MCF 10A (cell line): ENCODE results near the gene SHANK3. TPM values are rescaled to one million over a fixed set of nuclear protein-coding genes. Genes with fewer than 3 reads are reported as not detected.

Experiments used
- BruUV-seq: library from RNA; stranded (reverse); fragments of 400-500 nt; replicated peaks from 2 replicates; lab custom pipeline; 2021; lab: Mats Ljungman, UMichigan
- CTCF ChIA-PET: fragments of 300-600 bp; sonication (Branson Sonifier 250); formaldehyde crosslinking; extraction: SDS; loops from one replicate; lab custom pipeline; 2021; ENCODE audit warnings: antibody characterized with exemption, inconsistent platforms; lab: Yijun Ruan, JAX
- POLR2A ChIA-PET: fragments of 300-600, 350-650 bp; sonication (Branson Sonifier 250); formaldehyde crosslinking; extraction: SDS; loops from one replicate; lab custom pipeline; 2020; ENCODE audit warnings: antibody characterized with exemption, inconsistent platforms; lab: Yijun Ruan, JAX
- DNase-seq: peaks from one replicate; pipeline ENCODE4 v3.0.0-alpha.2; 2018; ENCODE audit not compliant: unreplicated experiment
- H3K27ac Mint-ChIP-seq: one replicate; pipeline ENCODE4 v1.8.0; 2022; ENCODE audit warnings: mild to moderate bottlenecking, low read depth, mixed read lengths; ENCODE audit not compliant: unreplicated experiment
- H3K27me3 Mint-ChIP-seq: one replicate; pipeline ENCODE4 v1.8.0; 2022; ENCODE audit warnings: mixed read lengths; ENCODE audit not compliant: insufficient read depth, unreplicated experiment
- H3K36me3 Mint-ChIP-seq: one replicate; pipeline ENCODE4 v1.8.0; 2022; ENCODE audit warnings: mild to moderate bottlenecking, moderate library complexity, mixed read lengths; ENCODE audit not compliant: insufficient read depth, unreplicated experiment
- H3K4me1 Mint-ChIP-seq: one replicate; pipeline ENCODE4 v1.8.0; 2022; ENCODE audit warnings: mixed read lengths; ENCODE audit not compliant: insufficient read depth, unreplicated experiment
- H3K4me3 Mint-ChIP-seq: one replicate; pipeline ENCODE4 v1.8.0; 2022; ENCODE audit warnings: mild to moderate bottlenecking, moderate library complexity, mixed read lengths; ENCODE audit not compliant: unreplicated experiment
- H3K9me3 Mint-ChIP-seq: one replicate; pipeline ENCODE4 v1.8.0; 2022; ENCODE audit warnings: mixed read lengths; ENCODE audit not compliant: unreplicated experiment
- CTCF ChIP-seq: fragments of 200-600 bp; IDR thresholded peaks from one replicate; pipeline ENCODE4 v1.8.0; 2022; ENCODE audit warnings: antibody characterized with exemption, mild to moderate bottlenecking; ENCODE audit not compliant: unreplicated experiment
- intact Hi-C: fragments of 100-400 bp; cut with micrococcal nuclease; formaldehyde crosslinking; loops from 2 replicates; pipeline ENCODE4 v1.14.1; 2022
- total RNA-seq: library from RNA; stranded (reverse); gene quantifications from 2 replicates; pipeline ENCODE4 v1.2.3, GENCODE V29; 2022

Gene SHANK3
- total RNA-seq, 1 experiment from 2014 or later: 1.2 TPM

- no peaks in the 10 kb centered on the region for H3K9me3 Mint-ChIP-seq
- no peaks in the 10 kb centered on the region for H3K36me3 Mint-ChIP-seq
- TF ChIP-seq CTCF: peak; percentile 67
- POLR2A ChIA-PET: interaction anchor here (0.7 to 2.1 kb wide), 2 partner anchors 64 to 69 kb away, joined by 5 read pairs; partner anchors contain the start of gene ARSA
- BruUV-seq: no TSS peak
- no peaks in the 10 kb centered on the region for H3K27me3 Mint-ChIP-seq
- no peak overlapping the region for H3K27ac Mint-ChIP-seq
- intact Hi-C loops: loop anchor here (1.0 to 2.0 kb wide), 2 partner anchors 63 to 109 kb away; partner anchors contain the start of genes ARSA and CHKB
- CTCF ChIA-PET: interaction anchor here (0.6 to 5.2 kb wide), 20 partner anchors 9 to 542 kb away, joined by 3 to 46 read pairs (median 4); partner anchors contain the start of genes ARSA and SCO2
- no peak overlapping the region for H3K4me3 Mint-ChIP-seq
- DNase-seq: peak; percentile 60
- H3K4me1 Mint-ChIP-seq: peaks cover 6% of the 10 kb centered on the region
Measured at GRCh38 chr22:50691521-50691920, 18.9 kb downstream of the SHANK3 start.

- no TSS peak for BruUV-seq
- no peak for TF ChIP-seq CTCF
- H3K9me3 Mint-ChIP-seq: no peaks in the 10 kb centered on the region
- H3K4me3 Mint-ChIP-seq: no peak overlapping the region
- no peaks in the 10 kb centered on the region for H3K27me3 Mint-ChIP-seq
- H3K4me1 Mint-ChIP-seq: peaks cover 6% of the 10 kb centered on the region
- ChIA-PET POLR2A (interaction anchor here (1.4 to 1.7 kb wide), 2 partner anchors 65 to 111 kb away, joined by 3 to 6 read pairs; partner anchors contain the start of genes ARSA and CHKB), CTCF (interaction anchor here (0.6 to 5.2 kb wide), 6 partner anchors 21 to 518 kb away, joined by 3 to 46 read pairs (median 3); partner anchors contain the start of genes ARSA and SYCE3)
- H3K27ac Mint-ChIP-seq: no peak overlapping the region
- no peak for DNase-seq
- H3K36me3 Mint-ChIP-seq: no peaks in the 10 kb centered on the region
- intact Hi-C loops: no loop called here
Measured at GRCh38 chr22:50693462-50693861, 20.8 kb downstream of the SHANK3 start.

- H3K4me3 Mint-ChIP-seq: no peak overlapping the region
- intact Hi-C loops: no loop called here
- H3K9me3 Mint-ChIP-seq: no peaks in the 10 kb centered on the region
- H3K27ac Mint-ChIP-seq: no peak overlapping the region
- CTCF ChIA-PET: interaction anchor here (0.6 to 5.2 kb wide), 6 partner anchors 38 to 519 kb away, joined by 3 to 46 read pairs (median 3); partner anchors contain the start of genes ARSA and SYCE3
- POLR2A ChIA-PET: interaction anchor here (0.9 to 1.7 kb wide), 3 partner anchors 66 to 450 kb away, joined by 3 to 6 read pairs (median 3); partner anchors contain the start of genes ARSA, CHKB and TUBGCP6
- DNase-seq: no peak
- peaks cover 6% of the 10 kb centered on the region for H3K4me1 Mint-ChIP-seq
- H3K27me3 Mint-ChIP-seq: no peaks in the 10 kb centered on the region
- no TSS peak for BruUV-seq
- no peaks in the 10 kb centered on the region for H3K36me3 Mint-ChIP-seq
- TF ChIP-seq CTCF: no peak
Measured at GRCh38 chr22:50694099-50694605, 21.5 kb downstream of the SHANK3 start.

- intact Hi-C loops: no loop called here
- CTCF ChIA-PET: interaction anchor here (0.9 to 5.2 kb wide), 3 partner anchors 37 to 73 kb away, joined by 3 to 46 read pairs (median 9); partner anchors contain the start of gene ARSA
- POLR2A ChIA-PET: interaction anchor here (0.9 to 1.7 kb wide), 3 partner anchors 67 to 450 kb away, joined by 3 to 6 read pairs (median 3); partner anchors contain the start of genes ARSA, CHKB and TUBGCP6
- Mint-ChIP-seq H3K36me3 (no peaks in the 10 kb centered on the region), H3K9me3 (no peaks in the 10 kb centered on the region), H3K4me3 (no peak overlapping the region), H3K27me3 (no peaks in the 10 kb centered on the region), H3K27ac (no peak overlapping the region), H3K4me1 (peaks cover 6% of the 10 kb centered on the region)
- DNase-seq: no peak
- TF ChIP-seq CTCF: no peak
- BruUV-seq: no TSS peak
Measured at GRCh38 chr22:50694766-50695420, 22.3 kb downstream of the SHANK3 start.
